ENCODE data around the gene PLCL1. TPM values are rescaled to one million over a fixed set of nuclear protein-coding genes. Genes with fewer than 3 reads are reported as not detected.

PLCL1 gene
- polyA plus RNA-seq, 3 donors, result 0.69 to 1.4 (median 0.79) TPM

GRCh38 chr2:198136142-198136541 is 331.7 kb downstream of the PLCL1 start:
- Histone ChIP-seq H3K27me3 (ENCODE audit: control insufficient read depth in 2 of 2, insufficient read depth in 2 of 2, low read length in 2 of 2) (no peaks in the 10 kb centered on the region), H3K79me2 (ENCODE audit: insufficient read depth, low read length) (no peaks in the 10 kb centered on the region), H3K27ac (ENCODE audit: low read depth in 1 of 2, low read length in 2 of 2) (no peak overlapping the region), H3K9me3 (replicated peaks in 1 of 2; ENCODE audit: control insufficient read depth in 1 of 2, insufficient read depth in 1 of 2, low read length in 2 of 2) (peaks cover 0 to 7% of the 10 kb centered on the region in 2 donors), H3K4me2 (replicated peaks; ENCODE audit: extremely low read depth, low read length, poor library complexity, severe bottlenecking) (no peak overlapping the region), H3K4me1 (ENCODE audit: control insufficient read depth in 1 of 2, insufficient read depth in 2 of 2, low read length in 2 of 2) (no peaks in the 10 kb centered on the region), H3K4me3 (replicated peaks in 1 of 3; ENCODE audit: low read depth in 2 of 3, low read length in 3 of 3) (no peak overlapping the region), H2AFZ (ENCODE audit: insufficient read depth, low read depth, low read length, poor library complexity, severe bottlenecking) (no peak overlapping the region), H4K20me1 (ENCODE audit: insufficient read depth, low read length) (no peaks in the 10 kb centered on the region), H3K9ac (ENCODE audit: insufficient read depth, low read length, poor library complexity, severe bottlenecking) (no peak overlapping the region), H3K36me3 (replicated peaks in 1 of 2; ENCODE audit: control insufficient read depth in 1 of 2, insufficient read depth in 2 of 2, low read length in 2 of 2) (no peaks in the 10 kb centered on the region)
- Mint-ChIP-seq H3K36me3 (no peaks in the 10 kb centered on the region), H3K27me3 (ENCODE audit: low read depth in 3 of 3) (peaks cover 0 to 2% (median 0%) of the 10 kb centered on the region in 3 donors), H3K27ac (no peak overlapping the region), H3K4me3 (no peak overlapping the region), H3K4me1 (no peaks in the 10 kb centered on the region), H3K9me3 (peaks cover 0 to 6% (median 3%) of the 10 kb centered on the region in 7 donors)
- TF ChIP-seq, protein P1, sequence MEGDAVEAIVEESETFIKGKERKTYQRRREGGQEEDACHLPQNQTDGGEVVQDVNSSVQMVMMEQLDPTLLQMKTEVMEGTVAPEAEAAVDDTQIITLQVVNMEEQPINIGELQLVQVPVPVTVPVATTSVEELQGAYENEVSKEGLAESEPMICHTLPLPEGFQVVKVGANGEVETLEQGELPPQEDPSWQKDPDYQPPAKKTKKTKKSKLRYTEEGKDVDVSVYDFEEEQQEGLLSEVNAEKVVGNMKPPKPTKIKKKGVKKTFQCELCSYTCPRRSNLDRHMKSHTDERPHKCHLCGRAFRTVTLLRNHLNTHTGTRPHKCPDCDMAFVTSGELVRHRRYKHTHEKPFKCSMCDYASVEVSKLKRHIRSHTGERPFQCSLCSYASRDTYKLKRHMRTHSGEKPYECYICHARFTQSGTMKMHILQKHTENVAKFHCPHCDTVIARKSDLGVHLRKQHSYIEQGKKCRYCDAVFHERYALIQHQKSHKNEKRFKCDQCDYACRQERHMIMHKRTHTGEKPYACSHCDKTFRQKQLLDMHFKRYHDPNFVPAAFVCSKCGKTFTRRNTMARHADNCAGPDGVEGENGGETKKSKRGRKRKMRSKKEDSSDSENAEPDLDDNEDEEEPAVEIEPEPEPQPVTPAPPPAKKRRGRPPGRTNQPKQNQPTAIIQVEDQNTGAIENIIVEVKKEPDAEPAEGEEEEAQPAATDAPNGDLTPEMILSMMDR (IDR thresholded peaks at IDR 0.05), result no peak
- WGBS (ENCODE audit: insufficient coverage), result no CpG with 5 or more reads among the region's 2 CpGs
- intact Hi-C loops (cut with micrococcal nuclease), result no loop called here
- no peak for DNase-seq

DNA sequence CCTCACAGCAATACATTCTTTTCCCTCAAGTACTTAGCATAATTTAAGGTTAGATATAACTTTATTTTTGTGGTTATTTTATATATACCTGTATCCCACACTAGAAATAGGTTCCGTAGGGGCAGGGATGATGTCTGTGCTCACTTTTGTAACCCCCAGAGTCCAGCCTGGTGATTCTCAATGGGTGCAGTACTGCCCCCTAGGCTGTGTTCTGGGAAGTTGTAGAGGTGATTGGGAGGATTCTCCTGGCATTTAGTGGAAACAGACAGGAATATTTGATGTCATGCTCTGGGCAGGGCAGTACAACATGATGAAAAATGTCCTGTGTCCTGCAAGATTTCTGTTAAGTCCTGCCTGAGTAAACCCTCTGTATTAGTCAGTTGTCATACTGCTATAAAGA is 333.3 kb downstream of the PLCL1 start:
- Histone ChIP-seq H3K4me2 (replicated peaks; ENCODE audit: extremely low read depth, low read length, poor library complexity, severe bottlenecking) (no peak overlapping the region), H3K4me1 (ENCODE audit: control insufficient read depth in 1 of 2, insufficient read depth in 2 of 2, low read length in 2 of 2) (no peaks in the 10 kb centered on the region), H3K9ac (ENCODE audit: insufficient read depth, low read length, poor library complexity, severe bottlenecking) (no peak overlapping the region), H3K36me3 (replicated peaks in 1 of 2; ENCODE audit: control insufficient read depth in 1 of 2, insufficient read depth in 2 of 2, low read length in 2 of 2) (no peaks in the 10 kb centered on the region), H3K27me3 (ENCODE audit: control insufficient read depth in 2 of 2, insufficient read depth in 2 of 2, low read length in 2 of 2) (no peaks in the 10 kb centered on the region), H3K27ac (ENCODE audit: low read depth in 1 of 2, low read length in 2 of 2) (no peak overlapping the region), H3K4me3 (replicated peaks in 1 of 3; ENCODE audit: low read depth in 2 of 3, low read length in 3 of 3) (no peak overlapping the region), H3K9me3 (replicated peaks in 1 of 2; ENCODE audit: control insufficient read depth in 1 of 2, insufficient read depth in 1 of 2, low read length in 2 of 2) (peaks cover 0 to 7% of the 10 kb centered on the region in 2 donors), H4K20me1 (ENCODE audit: insufficient read depth, low read length) (no peaks in the 10 kb centered on the region), H2AFZ (ENCODE audit: insufficient read depth, low read depth, low read length, poor library complexity, severe bottlenecking) (no peak overlapping the region), H3K79me2 (ENCODE audit: insufficient read depth, low read length) (no peaks in the 10 kb centered on the region)
- DNase-seq, result no peak
- Mint-ChIP-seq H3K27me3 (ENCODE audit: low read depth in 3 of 3) (peaks cover 0 to 2% (median 0%) of the 10 kb centered on the region in 3 donors), H3K4me1 (no peaks in the 10 kb centered on the region), H3K4me3 (no peak overlapping the region), H3K9me3 (peaks cover 0 to 6% (median 3%) of the 10 kb centered on the region in 7 donors), H3K27ac (no peak overlapping the region), H3K36me3 (no peaks in the 10 kb centered on the region)
- TF ChIP-seq, protein P1 (IDR thresholded peaks at IDR 0.05), result no peak
- intact Hi-C loops (cut with micrococcal nuclease), result no loop called here
- no CpG with 5 or more reads among the region's 1 CpG for WGBS (ENCODE audit: insufficient coverage)

Measured in CD14-positive monocyte (primary cell).